Measurements from ENCODE around the gene TRAPPC12. TPM values are rescaled to one million over a fixed set of nuclear protein-coding genes. Genes with fewer than 3 reads are reported as not detected.
A peak's percentile ranks its signal among the peaks of the same experiment; 100 is the strongest.

Gene TRAPPC12
- total RNA-seq, 6 donors from 2014 or later = 68.1 to 307 (median 91.5) TPM

- no peaks in the 10 kb centered on the region for H3K4me1 ChIP-seq
- ATAC-seq (ENCODE audit: low FRiP score in 2 of 2) (peak in 1 of 2 donors; percentile 44), DNase-seq (peak in 1 of 2 donors; percentile 77)
- no peak for TF ChIP-seq POLR2AphosphoS5 (IDR thresholded peaks at IDR 0.05)
- TF ChIP-seq EP300 (IDR thresholded peaks at IDR 0.05) = no peak
- TF ChIP-seq POLR2A (IDR thresholded peaks at IDR 0.05) = no peak
- no peak for TF ChIP-seq CTCF (IDR thresholded peaks at IDR 0.05)
- no peaks in the 10 kb centered on the region for H3K9me3 ChIP-seq
- H3K27me3 ChIP-seq = no peaks in the 10 kb centered on the region
- H3K27ac ChIP-seq = no peak overlapping the region
- 93 to 96% methylated on average over 24 to 25 of the region's 34 CpGs for WGBS, 2 donors
- H3K4me3 ChIP-seq = no peak overlapping the region
- peaks cover 28 to 80% (median 53%) of the 10 kb centered on the region in 4 donors for H3K36me3 ChIP-seq
Measured at GRCh38 chr2:3500326-3500899, 120.9 kb downstream of the TRAPPC12 start.

- H3K4me1 ChIP-seq = no peaks in the 10 kb centered on the region
- H3K27ac ChIP-seq = no peak overlapping the region
- WGBS, 2 donors = 92 to 93% methylated on average over 14 of the region's 14 CpGs
- DNase-seq (no peak), ATAC-seq (ENCODE audit: low FRiP score in 2 of 2) (no peak)
- no peak overlapping the region for H3K4me3 ChIP-seq
- TF ChIP-seq POLR2AphosphoS5 (IDR thresholded peaks at IDR 0.05) (no peak), CTCF (IDR thresholded peaks at IDR 0.05) (no peak), EP300 (IDR thresholded peaks at IDR 0.05) (no peak), POLR2A (IDR thresholded peaks at IDR 0.05) (no peak)
- no peaks in the 10 kb centered on the region for H3K9me3 ChIP-seq
- peaks cover 23 to 66% (median 39%) of the 10 kb centered on the region in 4 donors for H3K36me3 ChIP-seq
- no peaks in the 10 kb centered on the region for H3K27me3 ChIP-seq
Measured at GRCh38 chr2:3503046-3503445, 123.6 kb downstream of the TRAPPC12 start.

- DNase-seq (no peak), ATAC-seq (ENCODE audit: low FRiP score in 2 of 2) (no peak)
- Histone ChIP-seq H3K27ac (no peak overlapping the region), H3K9me3 (no peaks in the 10 kb centered on the region), H3K36me3 (peaks cover 19 to 61% (median 35%) of the 10 kb centered on the region in 4 donors), H3K27me3 (no peaks in the 10 kb centered on the region), H3K4me3 (no peak overlapping the region), H3K4me1 (no peaks in the 10 kb centered on the region)
- TF ChIP-seq POLR2AphosphoS5 (IDR thresholded peaks at IDR 0.05) = no peak
- 92% methylated on average over 13 of the region's 13 CpGs for WGBS, 2 donors
Measured at GRCh38 chr2:3503483-3503882, 124.0 kb downstream of the TRAPPC12 start.

GRCh38 chr2:3504741-3505140 is 125.2 kb downstream of the TRAPPC12 start:
- ATAC-seq (ENCODE audit: low FRiP score in 2 of 2) (no peak), DNase-seq (no peak)
- H3K27ac ChIP-seq = no peak overlapping the region
- H3K36me3 ChIP-seq = peaks cover 8 to 53% (median 24%) of the 10 kb centered on the region in 4 donors
- H3K27me3 ChIP-seq = no peaks in the 10 kb centered on the region
- no peak for TF ChIP-seq POLR2A (IDR thresholded peaks at IDR 0.05)
- no peaks in the 10 kb centered on the region for H3K4me1 ChIP-seq
- H3K4me3 ChIP-seq = no peak overlapping the region
- WGBS, 2 donors = 84 to 94% methylated on average over 5 of the region's 5 CpGs
- H3K9me3 ChIP-seq = no peaks in the 10 kb centered on the region

GRCh38 chr2:3505771-3506170 is 126.3 kb downstream of the TRAPPC12 start:
- Histone ChIP-seq H3K27me3 (no peaks in the 10 kb centered on the region), H3K27ac (no peak overlapping the region), H3K36me3 (peaks cover 0 to 55% (median 19%) of the 10 kb centered on the region in 4 donors), H3K4me3 (no peak overlapping the region), H3K4me1 (no peaks in the 10 kb centered on the region), H3K9me3 (no peaks in the 10 kb centered on the region)
- no peak for DNase-seq
- WGBS, 2 donors = 59 to 74% methylated on average over 4 of the region's 4 CpGs
- no peak for ATAC-seq (ENCODE audit: low FRiP score in 2 of 2)
- TF ChIP-seq CTCF (IDR thresholded peaks at IDR 0.05) (no peak), POLR2A (IDR thresholded peaks at IDR 0.05) (no peak), POLR2AphosphoS5 (IDR thresholded peaks at IDR 0.05) (no peak), EP300 (IDR thresholded peaks at IDR 0.05) (no peak)

- no peaks in the 10 kb centered on the region for H3K4me1 ChIP-seq
- TF ChIP-seq CTCF (IDR thresholded peaks at IDR 0.05) (no peak), EP300 (IDR thresholded peaks at IDR 0.05) (no peak), POLR2AphosphoS5 (IDR thresholded peaks at IDR 0.05) (no peak), POLR2A (IDR thresholded peaks at IDR 0.05) (no peak)
- H3K4me3 ChIP-seq = no peak overlapping the region
- no peak overlapping the region for H3K27ac ChIP-seq
- ATAC-seq (ENCODE audit: low FRiP score in 2 of 2) = no peak
- peaks cover 10 to 44% (median 36%) of the 10 kb centered on the region in 4 donors for H3K36me3 ChIP-seq
- no peak for DNase-seq
- 49 to 77% methylated on average over 1 to 2 of the region's 2 CpGs for whole genome bisulfite sequencing, 2 donors
- no peaks in the 10 kb centered on the region for H3K27me3 ChIP-seq
- H3K9me3 ChIP-seq = no peaks in the 10 kb centered on the region
Measured at GRCh38 chr2:3512086-3512485, 132.6 kb downstream of the TRAPPC12 start.
